Anterior cingulate cortex (tissue), 58 donors: ENCODE data around the gene MEIS2.
"Not testable (repeated sequence)": the region's sequence is repeated elsewhere in the genome, so short reads cannot be mapped to it uniquely, and the experiment has no call there.

Experiments
- DNase-seq, 58 donors: peaks; one replicate each; lab custom pipeline; 2025; lab: John Stamatoyannopoulos, UW

Gene MEIS2

DNA sequence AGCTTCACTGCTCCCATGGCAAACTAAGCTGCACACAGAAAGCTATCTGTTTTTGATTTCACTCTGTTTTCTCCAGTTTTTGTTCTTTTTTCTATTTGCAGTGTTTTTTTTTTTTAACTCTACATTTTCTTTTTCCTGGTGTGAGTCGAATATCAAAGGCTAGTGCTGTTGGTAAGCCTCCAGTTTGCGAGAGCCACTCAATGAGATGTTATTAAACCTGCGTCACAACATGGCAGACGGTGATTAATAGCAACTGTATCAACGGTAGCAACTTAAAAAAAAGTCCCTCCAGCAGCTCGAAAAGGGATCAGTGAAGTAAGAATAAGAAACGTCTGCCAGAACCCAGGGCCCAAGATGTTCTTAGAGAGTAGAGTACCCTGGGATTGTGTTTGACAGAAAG, 84.1 kb downstream of the MEIS2 start:
- DNase-seq = peak in 2 of 58 donors; percentile 17 to 18

GRCh38 chr15:37015451-37015850, 84.9 kb downstream of the MEIS2 start:
- DNase-seq = no peak

GRCh38 chr15:37015035-37015434, 85.3 kb downstream of the MEIS2 start:
- DNase-seq = peak in 1 of 58 donors; percentile 3

GRCh38 chr15:37014566-37014965, 85.8 kb downstream of the MEIS2 start:
- no peak for DNase-seq

- no peak for DNase-seq
Measured at GRCh38 chr15:37014137-37014536, 86.2 kb downstream of the MEIS2 start.

GRCh38 chr15:37010595-37010994, 89.8 kb downstream of the MEIS2 start:
- no peak for DNase-seq

DNA sequence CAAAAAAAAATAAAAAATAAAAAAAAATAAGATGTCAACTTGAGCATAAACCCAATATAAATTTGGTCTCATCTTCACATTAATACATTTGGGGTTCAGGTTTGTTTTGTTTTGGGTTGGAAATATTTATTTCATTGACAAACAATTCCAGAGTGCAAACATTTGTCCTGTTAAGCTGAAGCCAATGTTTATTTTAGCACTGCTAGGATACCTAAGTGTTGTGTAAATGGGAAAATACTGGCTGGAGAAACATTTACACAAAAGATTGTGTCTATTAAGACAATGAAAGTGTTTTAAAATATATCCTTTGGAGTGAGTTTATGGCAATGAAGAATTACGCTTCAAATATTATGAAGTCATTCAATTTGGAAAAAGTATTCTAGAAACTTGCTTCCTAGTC, 91.1 kb downstream of the MEIS2 start:
- DNase-seq = no peak

DNA sequence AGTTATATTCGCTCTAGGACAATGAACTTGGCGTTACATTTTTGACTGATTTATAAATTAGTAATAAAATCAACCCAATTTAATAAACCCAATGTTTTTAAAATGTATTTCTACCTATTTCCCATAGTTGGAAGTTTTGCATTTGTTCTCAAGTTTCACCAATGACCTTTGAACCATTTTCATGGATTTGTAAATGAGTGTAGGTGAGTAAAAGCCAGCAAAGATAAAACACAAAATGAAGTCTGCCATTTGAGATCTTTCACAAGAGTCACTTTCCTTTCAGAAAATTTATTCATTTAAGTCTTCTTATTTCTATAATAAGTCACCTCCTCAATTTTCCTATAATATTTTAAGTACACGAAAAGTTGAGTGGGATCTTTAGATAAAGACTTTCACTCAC, 92.1 kb downstream of the MEIS2 start:
- DNase-seq = no peak

- no peak for DNase-seq
Measured at GRCh38 chr15:37007301-37007700, 93.0 kb downstream of the MEIS2 start.

GRCh38 chr15:37004981-37005735, 95.2 kb downstream of the MEIS2 start:
- no peak for DNase-seq

DNA sequence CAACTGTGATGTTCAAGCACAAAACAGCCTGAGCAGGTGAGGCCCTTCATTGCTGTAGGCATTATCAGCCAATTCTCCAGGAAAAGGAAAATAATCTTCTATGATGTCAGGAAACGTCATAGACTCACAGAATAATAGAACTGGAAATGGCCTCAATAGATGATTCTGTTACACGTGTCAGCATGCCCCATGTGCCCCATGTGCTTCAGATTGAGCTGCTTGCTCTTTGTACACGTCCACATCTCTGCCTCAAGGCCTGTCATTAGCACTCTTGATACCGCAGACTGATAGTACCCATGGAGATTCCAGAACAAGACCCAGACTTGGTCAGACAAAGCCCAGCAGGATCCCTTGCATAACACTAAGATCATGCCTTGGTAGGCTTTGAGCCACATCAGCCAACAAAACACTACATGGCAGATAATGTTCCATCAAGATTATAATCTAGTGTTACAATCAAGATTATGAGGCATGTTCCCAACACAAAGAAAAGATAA, 95.9 kb downstream of the MEIS2 start:
- DNase-seq = no peak

DNA sequence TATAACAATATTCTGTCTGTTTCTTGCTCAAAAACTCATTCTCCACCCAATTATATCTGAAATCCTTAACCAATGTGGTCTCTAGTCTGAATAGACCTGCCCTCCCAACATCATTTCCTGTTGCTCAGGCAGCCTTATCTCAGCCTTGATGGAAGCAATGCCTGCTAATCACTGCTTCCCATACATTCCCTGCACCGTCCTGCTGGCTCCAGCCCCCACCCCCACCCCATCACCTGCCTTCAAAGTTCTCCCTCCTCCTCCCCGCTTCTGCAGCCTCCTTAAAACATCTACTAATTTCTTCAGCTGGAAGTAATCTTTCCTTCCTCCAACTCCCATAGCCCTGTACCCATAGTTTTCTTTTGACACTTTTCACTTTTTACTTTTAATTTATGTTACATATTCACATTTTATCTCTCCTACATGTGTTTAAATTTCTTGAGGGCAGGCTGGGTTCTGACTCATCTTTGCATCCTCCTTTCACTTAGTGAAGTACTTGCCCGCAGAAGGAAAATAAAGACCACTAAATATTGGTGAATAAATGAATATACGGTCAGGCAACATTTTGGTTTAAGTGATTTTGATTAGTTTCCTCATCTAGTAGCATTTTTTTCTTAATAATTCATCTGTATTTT, 98.2 kb downstream of the MEIS2 start:
- no peak for DNase-seq

DNA sequence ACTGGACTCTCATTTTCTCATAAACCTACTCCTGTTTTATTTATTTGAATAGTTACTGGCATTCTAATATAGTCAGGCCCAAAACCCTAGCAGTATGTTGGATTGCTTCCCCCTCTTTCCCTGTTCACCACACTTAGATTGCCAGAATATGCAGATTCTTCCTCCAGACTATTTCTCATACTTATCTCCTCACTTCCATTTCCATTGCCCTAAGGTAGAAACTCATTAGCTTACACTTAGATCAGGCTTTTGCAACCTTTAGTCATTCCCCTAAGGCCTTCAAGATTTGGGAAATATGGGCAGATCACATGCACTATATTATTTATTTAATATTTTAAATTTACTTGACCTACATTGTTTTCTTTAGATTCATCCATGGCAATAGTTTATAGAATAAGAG, 98.9 kb downstream of the MEIS2 start:
- DNase-seq = no peak

DNA sequence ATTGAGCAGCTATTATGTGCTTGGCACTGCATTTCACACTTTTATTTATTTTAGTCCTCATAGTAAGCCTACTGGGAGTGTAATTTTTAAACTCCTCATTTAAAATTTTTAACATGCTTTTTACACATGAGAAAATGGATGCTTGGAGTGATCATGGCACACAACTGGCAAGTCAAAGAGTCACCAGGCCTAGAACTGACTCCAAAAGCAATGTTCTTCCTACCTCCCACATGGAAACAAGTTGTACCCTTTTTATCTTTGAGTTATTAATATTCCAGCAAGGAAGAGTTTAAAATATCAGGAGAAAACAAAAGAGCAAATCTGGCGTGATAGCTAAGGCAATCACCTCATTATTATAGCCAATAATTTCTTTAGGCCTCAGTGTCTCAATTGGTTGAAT, 100.6 kb downstream of the MEIS2 start:
- DNase-seq = no peak

DNA sequence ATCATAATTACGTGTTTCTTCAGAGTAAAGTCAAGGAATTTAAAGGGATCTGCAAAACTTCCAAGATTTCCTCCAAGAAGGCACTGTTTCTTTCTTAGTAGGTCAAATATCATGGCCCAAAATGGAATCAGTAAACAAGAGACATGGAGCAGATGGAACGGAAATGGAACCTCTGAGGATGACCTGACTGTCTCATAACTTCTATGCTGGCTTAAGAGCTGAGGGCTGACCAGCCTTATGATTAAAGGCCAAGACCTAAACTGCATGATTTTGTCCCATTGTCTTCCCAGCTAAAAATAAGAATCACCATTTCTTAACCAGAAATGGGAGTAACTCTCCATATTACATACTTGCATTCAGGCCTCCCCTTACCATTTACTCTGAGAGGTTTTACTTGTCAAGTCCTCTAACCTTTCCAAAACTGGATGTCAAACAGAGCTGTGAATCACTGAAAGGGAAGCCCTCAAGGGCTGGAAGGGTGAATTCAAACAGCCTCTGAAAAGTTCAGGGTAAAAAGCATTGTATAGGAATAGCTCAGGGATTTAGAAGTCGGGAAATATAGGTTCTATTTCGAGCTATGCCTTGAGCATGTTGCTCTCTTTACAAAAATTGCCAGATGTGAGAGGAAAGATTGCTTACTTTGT, 103.7 kb downstream of the MEIS2 start:
- no peak for DNase-seq

- DNase-seq = no peak
Measured at GRCh38 chr15:36996121-36996520, 104.2 kb downstream of the MEIS2 start.

GRCh38 chr15:36994790-36995189, 105.6 kb downstream of the MEIS2 start:
- DNase-seq = no peak

GRCh38 chr15:36992454-36992853, 107.9 kb downstream of the MEIS2 start:
- no peak for DNase-seq

DNA sequence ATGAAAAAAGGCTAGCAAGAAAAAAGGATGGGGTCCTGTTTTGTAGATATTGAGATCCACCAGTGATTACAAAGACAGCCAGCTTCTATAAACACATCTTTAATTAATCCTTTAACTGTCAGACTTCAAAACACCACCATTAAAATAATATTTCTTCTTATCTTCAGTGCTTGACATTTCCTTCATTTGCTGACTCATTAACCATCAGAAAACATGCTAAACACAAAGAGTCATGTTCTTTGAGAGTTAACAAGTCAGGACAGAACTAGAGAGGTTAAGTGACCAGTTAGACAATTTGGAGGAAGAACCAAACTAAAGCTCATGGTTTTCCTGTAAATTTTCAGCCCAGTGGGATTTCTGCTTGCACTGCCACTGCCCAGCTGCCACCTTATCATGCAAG, 111.4 kb downstream of the MEIS2 start:
- DNase-seq = no peak

- DNase-seq = no peak
Measured at GRCh38 chr15:36982430-36982829, 117.9 kb downstream of the MEIS2 start.

- DNase-seq = not testable (repeated sequence)
Measured at GRCh38 chr15:36980281-36980680, 120.1 kb downstream of the MEIS2 start.

GRCh38 chr15:36978625-36979024, 121.7 kb downstream of the MEIS2 start:
- DNase-seq = no peak
